Measurements from ENCODE around the gene CERS2. TPM values are rescaled to one million over a fixed set of nuclear protein-coding genes. Genes with fewer than 3 reads are reported as not detected.
A peak's percentile ranks its signal among the peaks of the same experiment; 100 is the strongest.

The CERS2 gene
- total RNA-seq, 1 experiment from 2014 or later: 348 TPM

GRCh38 chr1:150922519-150922975 lies 52.1 kb downstream of the CERS2 start:
- TF ChIP-seq, protein P1, sequence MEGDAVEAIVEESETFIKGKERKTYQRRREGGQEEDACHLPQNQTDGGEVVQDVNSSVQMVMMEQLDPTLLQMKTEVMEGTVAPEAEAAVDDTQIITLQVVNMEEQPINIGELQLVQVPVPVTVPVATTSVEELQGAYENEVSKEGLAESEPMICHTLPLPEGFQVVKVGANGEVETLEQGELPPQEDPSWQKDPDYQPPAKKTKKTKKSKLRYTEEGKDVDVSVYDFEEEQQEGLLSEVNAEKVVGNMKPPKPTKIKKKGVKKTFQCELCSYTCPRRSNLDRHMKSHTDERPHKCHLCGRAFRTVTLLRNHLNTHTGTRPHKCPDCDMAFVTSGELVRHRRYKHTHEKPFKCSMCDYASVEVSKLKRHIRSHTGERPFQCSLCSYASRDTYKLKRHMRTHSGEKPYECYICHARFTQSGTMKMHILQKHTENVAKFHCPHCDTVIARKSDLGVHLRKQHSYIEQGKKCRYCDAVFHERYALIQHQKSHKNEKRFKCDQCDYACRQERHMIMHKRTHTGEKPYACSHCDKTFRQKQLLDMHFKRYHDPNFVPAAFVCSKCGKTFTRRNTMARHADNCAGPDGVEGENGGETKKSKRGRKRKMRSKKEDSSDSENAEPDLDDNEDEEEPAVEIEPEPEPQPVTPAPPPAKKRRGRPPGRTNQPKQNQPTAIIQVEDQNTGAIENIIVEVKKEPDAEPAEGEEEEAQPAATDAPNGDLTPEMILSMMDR (IDR thresholded peaks at IDR 0.05): peak; percentile 86
- TF ChIP-seq POLR2AphosphoS5 (IDR thresholded peaks at IDR 0.05; ENCODE audit: low read depth, low read length): no peak
- intact Hi-C loops (cut with micrococcal nuclease; ENCODE audit: unreplicated experiment): no loop called here
- H3K4me1 ChIP-seq (ENCODE audit: control insufficient read depth, insufficient read depth, low read length): no peaks in the 10 kb centered on the region; the same call in 1 of the 2 replicates
- no peaks in the 10 kb centered on the region for H3K9me3 ChIP-seq (ENCODE audit: control insufficient read depth, insufficient read depth, low read depth, low read length)
- peak; percentile 55 for ATAC-seq
- BruUV-seq (replicated peaks): no TSS peak
- H3K27ac ChIP-seq (ENCODE audit: low read length): no peak overlapping the region
- DNase-seq (ENCODE audit: low read depth, low spot score): peak; percentile 65
- no peaks in the 10 kb centered on the region for H3K27me3 ChIP-seq (ENCODE audit: control insufficient read depth, insufficient read depth, low read length)
- H3K4me3 ChIP-seq (ENCODE audit: low read depth in 2 of 2, low read length in 2 of 2): no peak overlapping the region
- in situ Hi-C loops (cut with HindIII; ENCODE audit: low pct_unique_long_range_greater_than_20kb, low sequenced_read_pairs): no loop called here
- H3K36me3 ChIP-seq (ENCODE audit: control insufficient read depth, insufficient read depth, low read length): no peaks in the 10 kb centered on the region; the same call in 1 of the 2 replicates
- ChIA-PET CTCF (interaction anchor here (0.7 to 1.1 kb wide), 3 partner anchors 83 to 361 kb away, joined by 4 to 6 read pairs (median 4); partner anchors contain the start of gene ENSA), POLR2A (interaction anchor here (0.6 kb wide), 1 partner anchor 53 kb away, joined by 3 read pairs; no protein-coding TSS in a partner anchor)

- no peak for ATAC-seq
- DNase-seq (ENCODE audit: low read depth, low spot score): no peak
- TF ChIP-seq, protein P1 (IDR thresholded peaks at IDR 0.05): no peak
- no peak for TF ChIP-seq SIN3A (IDR thresholded peaks at IDR 0.05; ENCODE audit: borderline replicate concordance, insufficient read depth, low read depth, low read length)
- no peak for TF ChIP-seq REST (IDR thresholded peaks at IDR 0.05; ENCODE audit: insufficient read depth in 1 of 2, low read depth in 2 of 2, low read length in 1 of 2)
- no peak for TF ChIP-seq POLR2AphosphoS5 (IDR thresholded peaks at IDR 0.05; ENCODE audit: low read depth, low read length)
- TF ChIP-seq TCF7L2 (IDR thresholded peaks at IDR 0.05; ENCODE audit: low read depth, low read length): no peak
- no TSS peak for BruUV-seq (replicated peaks)
- in situ Hi-C loops (cut with HindIII; ENCODE audit: low pct_unique_long_range_greater_than_20kb, low sequenced_read_pairs): no loop called here
- ChIA-PET CTCF (no interaction called here), POLR2A (no interaction called here)
- Histone ChIP-seq H3K36me3 (ENCODE audit: control insufficient read depth, insufficient read depth, low read length) (no peaks in the 10 kb centered on the region), H3K9me3 (ENCODE audit: control insufficient read depth, insufficient read depth, low read depth, low read length) (no peaks in the 10 kb centered on the region), H3K4me1 (ENCODE audit: control insufficient read depth, insufficient read depth, low read length) (no peaks in the 10 kb centered on the region), H3K27me3 (ENCODE audit: control insufficient read depth, insufficient read depth, low read length) (no peaks in the 10 kb centered on the region), H3K27ac (ENCODE audit: low read length) (no peak overlapping the region), H3K4me3 (ENCODE audit: low read depth in 2 of 2, low read length in 2 of 2) (no peak overlapping the region)
- intact Hi-C loops (cut with micrococcal nuclease; ENCODE audit: unreplicated experiment): no loop called here
Measured at GRCh38 chr1:150917387-150917786, 57.2 kb downstream of the CERS2 start.

Other genes with a start within 250 kb of the CERS2 start
- gene CTSS, start 209.1 kb downstream of the CERS2 start, total RNA-seq (2021; ENCODE audit: unreplicated experiment): 5.1 TPM
- gene CTSK, start 166.6 kb downstream of the CERS2 start, total RNA-seq (2021; ENCODE audit: unreplicated experiment): 4.4 TPM
- gene ARNT, start 98.2 kb downstream of the CERS2 start, total RNA-seq (2021; ENCODE audit: unreplicated experiment): 36.2 TPM
- gene CTXND2, start 87.7 kb downstream of the CERS2 start, total RNA-seq (2021; ENCODE audit: unreplicated experiment): not detected
- 43.3 TPM for gene SETDB1, start 48.5 kb downstream of the CERS2 start, total RNA-seq (2021; ENCODE audit: unreplicated experiment)
- gene ANXA9, start 7.5 kb upstream of the CERS2 start, total RNA-seq (2021; ENCODE audit: unreplicated experiment): 1.2 TPM
- gene MINDY1, start 32.1 kb upstream of the CERS2 start, total RNA-seq (2021; ENCODE audit: unreplicated experiment): 15.8 TPM
- gene PRUNE1, start 33.6 kb upstream of the CERS2 start, total RNA-seq (2021; ENCODE audit: unreplicated experiment): 16.2 TPM
- gene BNIPL, start 61.8 kb upstream of the CERS2 start, total RNA-seq (2021; ENCODE audit: unreplicated experiment): 0.46 TPM
- 2.7 TPM for gene C1orf56, start 72.9 kb upstream of the CERS2 start, total RNA-seq (2021; ENCODE audit: unreplicated experiment)
- gene CDC42SE1, start 84.8 kb upstream of the CERS2 start, total RNA-seq (2021; ENCODE audit: unreplicated experiment): 81.2 TPM
- gene MLLT11, start 85.6 kb upstream of the CERS2 start, total RNA-seq (2021; ENCODE audit: unreplicated experiment): 5.0 TPM
- gene GABPB2, start 95.9 kb upstream of the CERS2 start, total RNA-seq (2021; ENCODE audit: unreplicated experiment): 8.1 TPM
- 5.7 TPM for gene SEMA6C, start 171.8 kb upstream of the CERS2 start, total RNA-seq (2021; ENCODE audit: unreplicated experiment)
- not detected for gene TNFAIP8L2, start 181.8 kb upstream of the CERS2 start, total RNA-seq (2021; ENCODE audit: unreplicated experiment)
- 5.1 TPM for gene LYSMD1, start 191.1 kb upstream of the CERS2 start, total RNA-seq (2021; ENCODE audit: unreplicated experiment)
- gene SCNM1, start 191.3 kb upstream of the CERS2 start, total RNA-seq (2021; ENCODE audit: unreplicated experiment): 36.5 TPM
- gene TMOD4, start 201.1 kb upstream of the CERS2 start, total RNA-seq (2021; ENCODE audit: unreplicated experiment): 0.80 TPM
- 71.5 TPM for gene VPS72, start 215.4 kb upstream of the CERS2 start, total RNA-seq (2021; ENCODE audit: unreplicated experiment)
- gene PIP5K1A, start 223.7 kb upstream of the CERS2 start, total RNA-seq (2021; ENCODE audit: unreplicated experiment): 78.9 TPM

Data from Panc1 (cell line).